ENCODE data around the gene SPATA46.
"Not testable (repeated sequence)": the region's sequence is repeated elsewhere in the genome, so short reads cannot be mapped to it uniquely, and the experiment has no call there.

The SPATA46 gene

DNA sequence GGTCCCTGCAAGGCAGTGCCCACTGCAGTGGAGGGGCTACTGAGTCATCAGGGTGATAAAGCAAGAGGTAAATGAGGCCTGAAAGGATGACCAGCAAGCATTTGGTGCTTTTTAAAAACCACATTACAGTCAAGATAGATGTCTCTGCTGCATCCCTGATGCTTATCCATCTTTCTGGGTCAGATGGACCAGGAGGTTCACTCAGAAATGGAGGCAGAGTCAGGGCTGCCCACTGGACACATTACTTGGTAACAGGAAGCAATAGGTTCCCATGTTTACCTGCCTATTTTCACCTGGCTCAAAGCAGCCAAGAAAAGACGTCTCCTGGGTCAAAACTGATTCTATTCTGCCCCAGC lies 3.6 kb downstream of the SPATA46 start:
- no peak for DNase-seq

DNA sequence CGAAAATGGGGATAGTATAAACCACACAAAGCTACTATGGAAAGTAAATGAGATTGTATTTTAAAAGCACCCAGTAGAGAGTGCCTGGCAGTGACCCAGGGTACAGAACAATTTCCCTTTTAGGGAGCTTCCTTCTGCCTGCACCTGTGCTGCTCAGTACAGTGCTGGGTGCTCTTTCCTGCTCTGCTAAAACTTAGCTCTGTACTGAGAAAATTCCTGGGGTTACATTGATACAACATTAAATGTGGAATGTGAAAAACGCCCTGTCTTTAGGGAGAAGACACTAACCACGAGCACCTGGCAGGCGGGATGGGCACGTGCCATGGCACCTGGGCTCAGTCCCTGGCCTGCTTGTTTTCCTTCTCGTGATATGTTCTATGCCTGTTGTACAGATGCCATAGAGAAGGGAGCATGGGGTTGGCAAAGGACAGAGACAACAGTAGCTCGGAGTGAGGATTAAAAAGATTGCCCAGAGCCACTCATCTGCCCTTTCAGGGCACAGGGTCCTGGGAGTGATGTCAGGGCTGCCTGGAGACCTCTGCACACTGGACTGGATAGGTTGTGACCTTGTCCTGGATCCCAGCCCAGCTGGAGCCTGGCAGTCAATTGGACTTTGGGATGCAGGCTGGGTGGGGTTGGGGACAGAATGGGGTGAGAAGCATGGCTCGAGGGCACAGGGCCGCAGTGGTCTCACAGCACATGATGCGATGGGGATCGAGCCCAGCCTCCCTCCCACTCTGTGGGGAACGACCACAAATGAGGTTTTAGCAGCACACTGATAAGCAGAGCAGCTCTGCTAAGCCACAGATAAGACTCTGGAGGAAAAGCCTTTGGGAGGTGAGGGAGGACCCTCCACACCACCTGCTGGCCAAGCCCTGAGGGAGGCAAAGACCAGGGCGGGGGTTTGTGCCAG lies 4.2 kb downstream of the SPATA46 start:
- DNase-seq, result no peak

DNA sequence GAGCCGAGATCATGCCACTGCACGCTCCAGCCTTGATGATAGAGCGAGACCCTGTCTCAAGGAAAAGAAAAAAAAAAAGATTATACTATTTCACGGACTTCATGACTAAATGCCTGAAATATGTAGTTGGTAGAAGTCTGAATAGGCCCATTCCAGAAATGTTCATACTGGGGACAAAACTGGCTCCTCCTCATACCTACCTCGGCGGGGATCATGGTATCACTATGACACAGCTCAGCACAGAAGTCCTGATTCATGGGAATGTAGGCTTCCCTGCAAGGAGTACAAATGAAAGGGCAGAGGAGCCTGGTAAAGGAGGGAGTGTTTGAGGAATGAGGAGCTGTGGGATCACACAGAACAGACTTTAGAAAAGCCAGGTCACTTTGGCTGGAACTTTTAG lies 5.0 kb downstream of the SPATA46 start:
- DNase-seq, result no peak

DNA sequence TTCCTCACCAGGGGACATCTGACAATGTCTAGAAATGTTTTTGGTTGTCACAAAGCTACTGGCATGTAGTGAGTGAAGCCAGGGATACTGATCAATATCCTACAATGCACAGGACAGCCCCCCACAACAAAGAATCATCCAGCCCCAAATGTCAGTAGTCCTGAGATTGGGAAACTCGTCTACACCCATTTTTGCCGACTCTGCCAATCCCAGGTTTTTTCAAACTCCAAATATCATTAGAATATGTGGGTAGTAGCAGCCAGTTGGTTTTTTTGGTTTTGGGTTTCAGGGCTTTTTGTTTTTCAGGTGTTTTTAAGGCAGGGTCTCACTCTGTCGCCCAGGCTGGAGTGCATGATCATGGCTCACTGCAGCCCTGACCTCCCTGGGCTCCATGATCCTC lies 5.9 kb downstream of the SPATA46 start:
- DNase-seq, result no peak

DNA sequence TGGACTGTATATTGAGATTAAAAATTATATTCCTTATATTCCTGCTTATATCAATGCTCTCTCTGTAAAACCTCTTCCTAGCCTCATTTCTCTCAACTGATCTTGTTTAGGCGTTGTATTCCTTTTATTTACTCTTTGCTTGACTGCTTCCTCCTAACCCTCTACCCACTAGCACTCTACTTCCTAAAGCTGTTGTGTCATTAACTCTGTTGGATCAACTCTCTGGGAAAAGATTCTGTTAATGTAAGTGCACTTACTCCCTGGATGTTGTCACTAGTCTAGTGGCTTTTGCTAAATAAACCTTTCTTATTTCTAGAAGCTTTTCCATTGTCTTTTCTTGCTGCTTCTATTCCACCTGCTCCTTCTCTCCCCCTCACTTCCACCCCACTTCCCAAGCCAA lies 6.5 kb downstream of the SPATA46 start:
- no peak for DNase-seq

DNA sequence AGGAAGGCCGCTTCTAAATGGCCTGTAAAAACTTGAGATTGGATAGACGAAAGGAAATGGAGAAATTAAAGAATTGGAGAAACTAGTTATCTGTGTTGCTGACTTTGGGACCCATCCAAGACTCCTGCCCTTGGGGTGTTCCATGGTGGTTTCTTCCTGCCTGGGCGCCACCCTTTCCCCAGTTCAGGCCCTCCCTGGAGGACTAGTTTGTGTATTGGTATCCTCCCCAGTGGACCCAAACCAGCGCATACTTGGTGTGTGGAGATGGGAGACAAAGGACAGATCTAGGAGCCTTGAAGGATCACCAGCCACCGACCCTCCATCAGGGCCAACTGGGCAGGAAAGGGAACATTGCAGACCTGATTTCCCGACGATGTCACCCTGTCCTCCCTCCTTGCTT lies 7.1 kb downstream of the SPATA46 start:
- DNase-seq, result no peak

DNA sequence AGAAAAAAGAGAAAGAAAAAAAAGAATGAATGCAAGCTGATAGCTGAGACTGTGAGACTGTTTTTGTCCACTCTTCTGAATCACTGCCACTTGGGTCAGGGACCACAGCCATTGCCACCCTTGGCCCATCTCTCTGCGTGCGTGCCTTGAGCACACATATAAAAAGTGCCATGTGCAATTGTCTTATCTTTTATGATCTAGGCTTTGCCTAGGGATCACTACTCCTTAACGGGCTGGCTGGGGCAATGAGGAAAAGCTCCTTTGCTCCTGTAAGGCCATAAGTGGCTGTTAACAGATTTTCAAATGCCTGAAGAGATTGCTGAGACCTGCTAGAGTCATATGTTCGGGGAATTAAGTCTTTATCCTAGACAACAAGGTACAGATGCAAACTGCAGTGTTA lies 8.2 kb downstream of the SPATA46 start:
- DNase-seq, result no peak

DNA sequence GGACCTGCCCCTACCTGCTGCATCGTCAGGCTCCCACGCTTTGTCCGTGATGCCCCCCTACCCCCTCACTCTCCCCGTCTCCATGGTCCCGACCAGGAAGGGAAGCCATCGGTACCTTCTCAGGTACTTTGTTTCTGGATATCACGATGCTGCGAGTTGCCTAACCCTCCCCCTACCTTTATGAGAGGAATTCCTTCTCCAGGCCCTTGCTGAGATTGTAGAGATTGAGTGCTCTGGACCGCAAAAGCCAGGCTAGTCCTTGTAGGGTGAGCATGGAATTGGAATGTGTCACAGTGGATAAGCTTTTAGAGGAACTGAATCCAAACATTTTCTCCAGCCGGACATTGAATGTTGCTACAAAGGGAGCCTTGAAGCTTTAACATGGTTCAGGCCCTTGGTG lies 8.9 kb downstream of the SPATA46 start:
- DNase-seq, result no peak

DNA sequence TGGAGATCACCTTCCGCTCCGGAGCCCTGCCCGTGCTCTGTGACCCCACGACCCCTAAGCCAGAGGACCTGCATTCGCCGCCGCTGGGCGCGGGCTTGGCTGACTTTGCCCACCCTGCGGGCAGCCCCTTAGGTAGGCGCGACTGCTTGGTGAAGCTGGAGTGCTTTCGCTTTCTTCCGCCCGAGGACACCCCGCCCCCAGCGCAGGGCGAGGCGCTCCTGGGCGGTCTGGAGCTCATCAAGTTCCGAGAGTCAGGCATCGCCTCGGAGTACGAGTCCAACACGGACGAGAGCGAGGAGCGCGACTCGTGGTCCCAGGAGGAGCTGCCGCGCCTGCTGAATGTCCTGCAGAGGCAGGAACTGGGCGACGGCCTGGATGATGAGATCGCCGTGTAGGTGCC lies 9.6 kb downstream of the SPATA46 start:
- DNase-seq, result no peak

DNA sequence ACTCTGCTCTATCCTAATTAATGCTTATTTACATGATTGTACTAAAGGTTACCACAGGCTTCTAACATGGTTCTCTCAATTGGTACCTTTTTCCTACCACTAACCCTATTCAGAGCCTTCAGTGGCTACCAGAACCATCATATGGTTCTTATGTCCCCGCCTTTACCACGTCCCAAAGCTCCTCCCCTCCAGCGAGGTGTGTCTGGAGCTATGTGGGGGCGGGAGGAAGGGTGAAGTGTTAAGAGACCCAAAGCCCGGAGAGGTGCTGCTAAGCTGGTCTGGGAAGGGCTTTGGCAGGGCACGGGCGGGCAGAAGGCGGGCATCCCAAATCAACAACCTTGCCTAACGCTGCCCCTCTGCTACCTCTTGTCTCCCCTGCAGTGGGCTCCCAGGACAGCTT lies 10.0 kb downstream of the SPATA46 start:
- DNase-seq, result no peak

DNA sequence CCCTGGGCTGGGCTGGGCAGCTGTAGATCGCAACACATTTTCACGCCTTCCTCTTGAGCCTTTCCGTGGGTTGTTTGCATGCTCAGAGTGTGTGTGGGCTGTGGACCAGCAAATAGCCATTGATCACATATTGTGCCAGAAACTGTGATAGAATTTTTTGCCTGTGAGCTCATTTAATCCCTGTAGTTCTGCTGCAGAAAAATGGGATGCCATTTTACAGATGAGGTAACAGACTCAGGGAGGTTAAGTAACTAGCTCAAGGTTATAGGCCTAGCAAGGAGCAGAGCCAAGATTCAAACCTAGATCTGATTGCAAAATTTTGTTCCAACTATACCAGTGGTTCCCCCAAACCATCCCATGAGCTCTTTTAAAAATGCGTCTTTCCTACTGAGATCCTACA lies 10.5 kb downstream of the SPATA46 start:
- DNase-seq, result no peak

DNA sequence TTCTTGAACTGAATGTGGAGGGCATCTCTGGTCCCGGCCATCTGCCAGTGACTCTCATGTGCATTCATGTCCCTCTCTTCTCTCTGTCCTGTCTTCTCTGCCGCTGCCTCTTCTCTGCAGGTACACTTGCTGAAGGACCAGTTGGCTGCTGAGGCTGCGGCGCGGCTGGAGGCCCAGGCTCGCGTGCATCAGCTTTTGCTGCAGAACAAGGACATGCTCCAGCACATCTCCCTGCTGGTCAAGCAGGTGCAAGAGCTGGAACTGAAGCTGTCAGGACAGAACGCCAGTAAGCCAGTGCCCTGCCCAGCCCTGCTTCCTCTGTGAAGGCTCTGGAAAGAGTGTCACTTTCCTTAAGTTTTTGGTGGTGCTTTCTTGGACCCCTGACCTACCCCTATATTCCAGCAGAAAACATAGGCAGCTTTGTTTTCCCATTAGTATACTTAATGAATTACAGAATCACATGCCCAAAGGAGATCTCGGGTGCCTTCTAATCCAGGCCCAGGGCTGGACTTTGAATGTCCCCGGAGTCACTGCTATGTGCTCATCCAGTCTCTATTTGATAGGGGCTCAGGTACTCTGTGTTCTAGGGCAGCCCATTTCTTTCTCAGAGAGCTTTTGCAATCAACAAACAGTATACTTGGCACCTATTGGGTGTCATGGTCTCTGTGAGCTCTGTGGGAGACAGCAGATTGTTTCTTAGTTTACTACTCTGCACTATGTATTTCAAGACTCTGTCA lies 11.2 kb downstream of the SPATA46 start:
- no peak for DNase-seq

DNA sequence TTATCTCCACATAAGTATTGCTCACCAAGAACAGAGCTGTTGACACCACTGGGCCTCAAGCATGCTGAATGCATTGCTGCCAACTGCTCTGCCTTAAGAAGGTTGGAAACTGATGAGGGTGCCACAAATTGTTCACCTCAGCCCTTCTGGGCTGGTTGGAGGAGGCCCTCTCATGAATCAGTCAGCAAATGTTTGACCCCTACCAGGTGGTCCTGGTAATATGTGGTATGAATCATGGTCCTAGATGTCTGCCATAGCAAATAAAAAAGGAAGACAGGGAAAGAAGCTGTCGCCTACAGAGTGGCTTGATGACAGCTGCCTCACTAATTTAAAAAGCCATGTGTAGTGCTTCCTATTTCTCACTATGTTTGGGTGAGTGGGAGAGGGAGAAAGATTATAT lies 12.2 kb downstream of the SPATA46 start:
- no peak for DNase-seq

DNA sequence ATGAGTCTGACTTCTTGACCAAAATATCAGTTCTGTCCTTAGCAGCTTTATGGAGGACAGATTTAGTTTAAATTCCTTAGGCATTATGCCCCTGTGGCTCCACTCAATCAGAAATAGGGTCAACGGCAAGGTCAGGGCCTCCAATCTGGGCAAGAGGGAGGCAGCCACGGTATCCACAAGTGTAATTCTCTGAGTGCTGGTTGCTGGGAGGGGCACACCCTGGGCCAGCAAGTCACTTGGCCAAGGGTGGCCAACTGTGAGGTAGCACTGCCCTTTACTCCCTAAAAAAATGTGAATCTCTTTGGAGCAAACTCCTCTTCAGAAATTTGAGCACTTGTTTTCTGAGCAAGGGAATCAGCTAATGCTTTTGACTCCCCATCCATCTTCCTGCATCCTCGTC lies 12.8 kb downstream of the SPATA46 start:
- no peak for DNase-seq

DNA sequence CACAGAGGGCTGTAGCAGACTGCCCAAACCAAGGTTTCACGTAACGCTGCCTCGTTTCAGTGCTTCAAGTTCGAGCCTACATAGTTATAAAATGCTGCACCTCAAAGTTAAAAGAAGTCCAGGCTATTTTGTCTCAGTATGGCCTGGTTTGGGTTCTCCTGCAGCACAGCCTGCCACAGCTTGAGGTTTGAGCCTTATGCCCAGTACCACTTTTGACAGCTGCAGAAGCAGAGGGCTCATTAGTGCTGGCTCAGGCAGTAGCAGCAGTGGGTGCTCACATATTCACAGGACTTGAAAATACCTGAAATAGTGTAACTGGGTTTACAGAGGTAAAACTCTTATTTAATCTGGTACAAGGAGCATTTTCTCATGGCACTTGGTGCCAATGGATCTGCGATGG lies 15.3 kb downstream of the SPATA46 start:
- no peak for DNase-seq

DNA sequence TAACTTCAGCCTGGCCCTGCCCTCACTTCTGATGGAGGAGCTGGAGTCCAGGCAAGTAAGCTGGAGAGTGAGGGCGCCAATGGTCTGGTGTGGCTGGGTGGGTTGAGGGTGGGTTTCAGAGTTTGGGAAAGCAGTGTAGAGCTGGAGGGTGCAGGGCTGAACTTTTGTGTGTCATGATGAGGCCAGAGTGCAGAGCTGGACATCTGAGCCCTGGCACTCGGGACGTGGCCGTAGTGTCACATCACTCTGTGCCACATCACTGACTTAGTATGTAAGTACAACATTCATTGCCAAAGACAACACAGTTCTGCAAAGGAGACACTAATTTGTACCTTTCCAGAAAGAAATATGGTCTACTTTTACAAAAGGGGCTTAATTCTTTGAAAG lies 15.8 kb downstream of the SPATA46 start:
- no peak for DNase-seq

DNA sequence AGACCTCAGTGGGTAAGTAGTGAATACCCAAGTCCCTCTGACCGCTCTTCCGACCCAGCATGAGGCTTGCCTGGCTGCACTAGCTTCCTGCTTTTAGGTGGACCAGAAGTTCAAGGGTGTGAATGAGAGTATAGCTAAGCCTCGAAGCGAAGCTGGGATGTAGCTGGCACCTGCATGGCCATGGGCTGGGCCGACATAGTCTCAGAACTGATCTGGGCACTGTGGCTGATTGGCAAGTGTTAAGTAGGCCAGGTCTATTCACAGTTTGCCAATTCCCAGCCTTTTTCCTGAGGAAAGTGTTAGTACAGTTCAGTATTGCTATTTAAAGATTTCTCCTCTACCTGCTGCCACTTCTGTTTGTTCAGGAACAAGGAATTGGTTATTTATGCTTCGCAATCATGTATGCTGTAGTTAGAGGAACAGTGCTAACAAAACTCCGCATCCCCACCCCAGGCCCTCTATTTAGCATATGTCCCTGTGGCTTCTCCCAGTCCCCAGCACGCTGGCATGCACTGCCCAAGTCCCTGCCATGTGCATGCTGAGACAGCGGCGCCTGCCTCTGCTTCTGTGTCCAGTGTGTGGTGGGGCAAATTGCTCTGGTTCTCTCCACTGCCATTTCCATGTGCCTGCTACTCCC lies 16.3 kb downstream of the SPATA46 start:
- no peak for DNase-seq

DNA sequence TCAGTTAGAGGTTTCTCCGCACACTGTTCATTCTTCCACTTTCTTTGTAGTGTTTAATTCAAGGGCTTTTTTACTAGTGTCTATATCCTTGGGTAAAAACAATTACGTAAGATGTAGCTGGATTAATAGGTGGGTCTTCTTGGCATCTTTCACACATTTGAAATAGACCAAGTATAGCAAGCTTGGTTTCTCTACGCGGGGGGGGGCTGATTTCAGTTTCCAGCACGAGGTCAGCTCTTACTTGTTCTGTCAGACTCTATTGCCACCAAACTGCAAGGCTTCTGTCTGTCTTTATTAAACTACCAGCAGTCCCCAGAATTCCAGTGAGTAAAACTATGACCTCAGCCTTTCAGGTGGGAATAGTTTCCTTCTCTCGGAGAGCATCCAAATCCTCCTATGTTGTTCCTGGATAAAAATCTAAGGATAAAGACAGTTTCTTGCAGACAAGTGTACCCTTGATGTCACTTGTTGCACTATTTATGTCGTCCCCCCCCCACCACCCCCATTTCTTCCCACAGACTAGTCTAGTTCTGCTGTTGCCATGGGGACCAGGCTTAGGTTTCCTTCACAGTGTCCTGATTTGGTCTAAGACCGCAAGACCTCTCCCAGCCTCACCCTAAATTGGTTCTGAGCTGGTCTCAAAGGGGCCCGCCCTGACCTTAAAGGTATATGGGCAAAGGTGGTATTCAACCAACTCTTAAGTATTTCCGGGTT lies 17.0 kb downstream of the SPATA46 start:
- DNase-seq, result no peak

DNA sequence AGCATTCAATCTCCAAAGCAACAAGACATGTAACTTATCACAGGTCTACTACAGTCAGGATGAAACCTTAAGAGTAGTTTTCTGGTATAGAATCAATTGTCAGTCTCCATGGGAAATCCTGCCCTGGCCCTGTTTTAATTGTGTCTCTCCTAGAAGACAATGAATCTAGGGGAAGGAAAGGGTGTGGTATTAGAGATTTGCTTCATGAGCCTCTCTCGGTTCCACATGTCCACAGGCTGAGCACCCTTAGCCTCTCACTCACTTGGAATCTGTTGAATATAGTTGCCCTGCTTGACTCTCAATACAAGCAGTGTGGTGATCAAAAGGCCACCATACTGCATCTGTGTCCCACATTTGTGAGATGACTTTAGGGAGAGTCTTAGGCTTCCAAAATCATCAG lies 17.7 kb downstream of the SPATA46 start:
- DNase-seq, result no peak

DNA sequence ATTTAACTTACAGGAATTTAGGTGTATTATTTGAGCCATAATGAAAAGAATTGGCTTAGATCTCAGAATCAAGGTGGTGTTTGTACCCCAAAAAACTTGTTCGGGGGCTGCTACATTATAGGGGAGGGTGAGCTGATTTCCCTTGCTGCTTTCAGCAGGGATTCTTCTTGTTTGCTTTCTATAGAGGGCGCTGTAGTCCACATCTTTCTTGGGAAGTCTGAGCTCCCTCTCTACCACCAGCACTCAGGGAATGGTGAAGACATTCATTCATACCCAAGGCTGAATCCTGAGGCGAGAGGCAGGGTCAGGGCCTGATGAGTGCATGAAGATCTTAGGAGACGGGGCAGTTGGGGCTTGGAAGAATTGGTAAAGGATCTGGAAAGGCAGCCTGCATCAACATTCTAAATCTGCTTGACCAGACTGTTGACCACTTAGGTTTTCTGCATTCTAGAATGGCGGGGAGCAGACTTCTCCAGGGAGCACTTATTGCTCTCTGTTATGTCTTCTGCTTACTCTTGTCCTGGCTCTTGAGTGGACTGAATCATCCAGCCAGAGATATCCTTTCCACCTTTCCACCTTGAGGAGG lies 18.9 kb downstream of the SPATA46 start:
- DNase-seq, result no peak

DNA sequence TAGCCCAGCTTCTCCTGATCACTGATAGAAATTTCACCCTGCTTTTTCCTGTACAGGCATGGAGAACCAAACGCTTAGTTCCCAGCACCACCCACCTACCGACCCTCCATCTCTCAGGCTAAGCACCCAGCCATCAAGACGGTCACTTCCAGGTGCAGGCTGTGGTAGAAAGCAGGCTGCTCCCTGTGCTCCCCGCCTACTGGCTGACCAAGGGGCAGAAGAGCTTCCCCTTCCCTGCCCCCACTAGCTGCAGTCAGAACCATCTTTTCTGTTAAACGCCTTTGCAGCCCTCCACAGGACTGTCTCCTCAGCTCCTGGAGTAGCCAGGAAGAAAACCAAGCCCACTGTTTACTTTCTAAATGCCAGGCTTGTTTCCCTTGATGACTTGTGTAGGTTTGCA lies 23.0 kb downstream of the SPATA46 start:
- DNase-seq, result no peak

DNA sequence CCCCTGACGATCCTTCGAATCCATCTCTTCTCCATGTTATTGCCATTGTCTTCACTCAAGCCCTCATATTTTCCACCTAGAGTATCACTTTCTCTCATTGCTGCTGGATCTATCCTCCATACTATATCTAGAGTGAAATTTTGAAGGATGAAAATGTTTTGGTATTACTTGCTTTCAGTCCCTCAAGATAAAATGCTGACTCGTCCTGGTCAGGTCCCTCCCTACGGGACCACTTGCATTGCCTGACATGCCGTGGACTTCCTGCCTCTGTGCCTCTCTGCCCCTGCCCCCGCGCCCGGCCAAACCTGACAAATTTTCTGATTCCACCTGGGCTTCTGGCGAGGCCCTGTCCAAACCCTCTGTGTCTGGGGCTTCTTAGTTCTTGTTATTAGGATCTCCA lies 23.6 kb downstream of the SPATA46 start:
- no peak for DNase-seq

DNA sequence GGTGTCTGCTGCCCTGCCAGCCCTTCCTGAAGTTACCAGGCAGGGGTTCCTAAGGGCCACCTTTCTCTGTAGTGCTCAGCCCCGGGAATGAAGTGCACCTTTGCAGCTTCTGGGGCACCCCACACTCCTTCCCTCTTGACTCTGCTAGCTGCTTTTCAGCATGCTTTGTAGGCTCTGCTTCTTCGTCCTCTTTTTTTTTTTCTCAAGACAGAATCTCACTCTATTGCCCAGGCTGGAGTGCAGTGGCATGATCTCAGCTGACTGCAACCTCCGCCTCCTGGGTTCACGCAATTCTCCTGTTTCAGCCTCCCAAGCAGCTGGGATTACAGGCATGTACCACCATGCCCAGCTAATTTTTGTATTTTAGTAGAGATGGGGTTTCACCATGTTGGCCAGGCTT lies 24.8 kb downstream of the SPATA46 start:
- DNase-seq, result not testable (repeated sequence)

All from right hindlimb (tissue), 1 donor.